Activated naive CD4-positive, alpha-beta T cell treated with Interleukin-2 at 50 U/mL for 16 hours (primary cell): Measurements from ENCODE around the gene ARHGEF37.
"Not testable (repeated sequence)": the region's sequence is repeated elsewhere in the genome, so short reads cannot be mapped to it uniquely, and the experiment has no call there.

Experiments
- DNase-seq: peaks from one replicate; pipeline ENCODE4 v3.0.0-alpha.2; 2020

The ARHGEF37 gene, protein sequence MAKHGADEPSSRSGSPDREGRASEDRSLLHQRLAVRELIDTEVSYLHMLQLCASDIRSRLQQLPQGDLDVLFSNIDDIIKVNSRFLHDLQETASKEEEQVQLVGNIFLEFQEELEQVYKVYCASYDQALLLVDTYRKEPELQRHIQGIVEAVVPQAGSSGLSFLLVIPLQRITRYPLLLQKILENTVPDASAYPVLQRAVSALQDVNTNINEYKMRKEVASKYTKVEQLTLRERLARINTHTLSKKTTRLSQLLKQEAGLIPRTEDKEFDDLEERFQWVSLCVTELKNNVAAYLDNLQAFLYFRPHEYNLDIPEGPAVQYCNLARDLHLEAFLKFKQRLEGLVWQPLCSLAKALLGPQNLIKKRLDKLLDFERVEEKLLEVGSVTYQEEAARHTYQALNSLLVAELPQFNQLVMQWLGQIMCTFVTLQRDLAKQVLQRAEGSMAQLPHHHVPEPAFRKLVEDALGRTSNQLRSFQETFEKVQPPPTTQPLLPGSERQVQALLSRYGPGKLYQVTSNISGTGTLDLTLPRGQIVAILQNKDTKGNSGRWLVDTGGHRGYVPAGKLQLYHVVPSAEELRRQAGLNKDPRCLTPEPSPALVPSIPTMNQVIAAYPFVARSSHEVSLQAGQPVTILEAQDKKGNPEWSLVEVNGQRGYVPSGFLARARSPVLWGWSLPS

DNA sequence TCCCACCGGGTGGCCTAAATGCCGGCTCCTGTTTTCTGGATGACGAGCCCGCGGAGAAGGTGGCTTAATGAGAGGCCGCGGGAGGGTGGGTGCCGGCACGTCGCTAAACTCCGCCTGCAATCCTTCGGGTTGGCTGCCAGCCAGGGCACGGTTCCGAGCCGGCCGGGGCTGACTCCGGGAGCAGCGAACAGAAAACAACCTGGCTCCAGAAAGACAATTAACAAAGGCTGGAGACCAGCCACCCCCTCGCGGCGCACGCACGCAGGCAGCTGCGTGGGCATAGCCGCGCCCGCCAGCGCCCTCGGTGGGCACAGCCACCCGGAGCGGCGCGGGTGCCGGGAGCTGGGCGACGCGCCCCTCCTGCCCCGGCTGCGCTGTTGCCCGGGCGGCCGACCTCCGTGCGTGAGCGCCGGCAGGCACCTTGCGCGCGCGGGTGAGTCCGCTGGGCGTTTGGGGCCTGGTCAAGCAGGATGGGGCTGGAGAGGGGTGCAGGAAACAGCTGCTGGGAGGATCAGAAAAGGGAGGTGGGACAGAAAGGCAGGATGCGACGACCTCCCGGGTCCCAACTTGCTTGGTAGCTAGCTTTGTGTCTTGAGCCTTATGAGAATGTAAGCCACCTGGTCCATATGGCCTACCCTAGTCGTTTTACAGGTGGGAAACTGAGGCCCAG, at the start of gene ARHGEF37:
TSS of gene ARHGEF37 (plus strand) at position 307 of the 670 bp plus-strand sequence. CDS start 16,272 bp downstream, outside the sequence.
- DNase-seq: peak; percentile 48

DNA sequence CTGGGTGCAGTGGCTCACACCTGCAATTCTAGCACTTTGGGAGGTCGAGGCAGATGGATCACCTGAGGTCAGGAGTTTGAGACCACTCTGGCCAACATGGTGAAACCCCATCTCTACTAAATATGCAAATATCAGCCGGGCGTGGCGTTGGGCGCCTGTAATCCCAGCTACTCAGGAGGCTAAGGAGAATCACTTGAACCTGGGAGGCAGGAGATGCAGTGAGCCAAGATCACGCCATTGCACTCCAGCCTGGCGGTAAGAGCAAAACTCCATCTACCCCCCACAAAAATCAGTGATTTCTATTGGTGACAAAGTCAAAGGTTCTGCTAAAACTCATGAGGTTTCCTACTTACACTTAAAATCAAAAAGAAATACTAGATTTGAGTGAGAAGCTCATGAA, 48.9 kb upstream of the ARHGEF37 start:
- DNase-seq: no peak

GRCh38 chr5:149535787-149536186, 45.5 kb upstream of the ARHGEF37 start:
- DNase-seq: not testable (repeated sequence)

DNA sequence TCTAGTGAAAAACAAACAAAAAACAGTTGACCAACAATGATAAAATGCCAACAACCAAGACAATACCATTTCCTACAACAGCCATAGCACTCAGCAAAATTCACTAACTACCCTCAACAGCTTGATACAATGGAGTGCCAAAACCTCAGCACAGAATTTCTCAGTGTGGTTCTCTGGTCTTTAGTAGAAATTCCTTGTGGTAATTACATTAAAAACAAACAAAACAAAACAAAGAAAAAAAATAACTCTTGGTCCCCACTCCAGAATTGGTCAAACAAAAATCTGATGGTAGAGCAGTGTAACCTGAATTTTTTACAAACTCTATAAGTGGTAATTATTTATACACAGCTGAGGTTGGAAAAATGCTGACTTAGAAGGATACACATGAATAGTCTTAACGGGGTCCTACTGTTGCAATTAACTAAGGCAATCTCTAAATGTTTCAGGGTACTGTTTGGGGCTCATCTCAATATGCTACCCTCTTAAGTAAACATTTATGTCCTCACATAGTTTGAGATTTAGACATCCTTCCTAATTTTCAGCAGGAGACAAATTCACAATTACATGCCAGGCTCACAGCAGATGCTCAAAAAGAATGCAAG, 43.8 kb upstream of the ARHGEF37 start:
- no peak for DNase-seq

DNA sequence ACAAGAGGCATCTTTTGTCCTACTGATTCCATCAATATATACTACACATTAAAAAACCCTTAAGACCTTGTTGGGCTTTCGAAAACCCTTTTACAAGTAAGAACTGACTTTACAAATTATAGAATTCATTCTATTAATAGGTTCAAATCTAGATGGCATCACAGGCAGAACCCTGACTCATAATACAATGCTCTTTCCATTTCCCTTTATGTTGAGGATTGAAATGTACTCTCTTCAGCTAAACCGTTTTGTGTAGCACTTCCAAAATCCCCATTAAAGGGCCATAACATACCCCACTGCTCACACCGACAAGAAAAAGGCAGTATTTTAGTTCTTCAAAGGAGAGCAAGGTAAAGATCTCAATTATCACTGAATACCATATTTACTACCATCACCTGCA, 41.2 kb upstream of the ARHGEF37 start:
- DNase-seq: no peak

- no peak for DNase-seq
These were observed 39.4 kb upstream of the ARHGEF37 start for GRCh38 chr5:149541893-149542292.

- no peak for DNase-seq
These were observed 37.8 kb upstream of the ARHGEF37 start for GRCh38 chr5:149543361-149544027.

DNA sequence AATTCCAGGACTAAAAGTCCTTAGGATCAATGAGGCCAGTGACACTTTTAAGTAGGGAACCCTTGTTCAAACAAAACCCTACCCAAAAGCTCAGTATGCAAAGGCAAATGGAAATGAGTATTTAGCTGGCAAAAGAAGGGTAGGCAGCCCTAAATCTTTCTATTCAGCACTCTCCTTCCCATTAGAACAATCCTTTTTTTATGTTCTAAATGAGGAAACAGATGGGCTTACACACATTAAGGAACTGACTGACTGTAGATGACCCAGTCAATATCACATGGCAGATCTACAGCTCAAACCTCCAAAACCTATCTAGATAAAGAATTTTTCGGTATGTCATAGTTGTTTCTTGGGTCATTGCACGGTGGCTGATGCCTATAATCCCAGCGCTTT, 37.3 kb upstream of the ARHGEF37 start:
- DNase-seq: no peak

DNA sequence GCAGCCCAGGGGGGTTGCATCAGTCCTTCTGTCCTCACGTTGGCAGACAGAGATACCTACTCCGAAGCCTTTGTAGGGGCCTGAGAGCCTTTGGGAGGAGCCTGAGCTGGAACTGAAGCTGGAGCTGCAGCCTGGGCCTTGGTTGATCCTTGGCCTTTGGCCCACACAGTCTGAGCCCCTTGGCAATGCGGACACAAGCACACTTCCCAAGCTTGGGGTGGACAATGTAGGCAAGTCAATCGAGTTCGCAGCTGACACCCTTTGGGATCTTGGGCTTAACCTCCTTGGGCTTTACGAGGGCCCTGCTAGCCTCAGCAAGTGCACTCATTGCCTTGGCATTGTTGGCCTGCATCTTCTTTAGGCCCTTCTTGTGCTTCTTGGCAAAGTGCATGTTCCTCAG, 36.0 kb upstream of the ARHGEF37 start:
- DNase-seq: no peak

- DNase-seq: no peak
These were observed 34.3 kb upstream of the ARHGEF37 start for GRCh38 chr5:149546974-149547373.

- DNase-seq: peak; percentile 46
These were observed 31.6 kb upstream of the ARHGEF37 start for GRCh38 chr5:149549461-149550267.

GRCh38 chr5:149550268-149550583, 31.1 kb upstream of the ARHGEF37 start:
- DNase-seq: no peak

- peak; percentile 32 for DNase-seq
These were observed 30.6 kb upstream of the ARHGEF37 start for GRCh38 chr5:149550594-149551226.

DNA sequence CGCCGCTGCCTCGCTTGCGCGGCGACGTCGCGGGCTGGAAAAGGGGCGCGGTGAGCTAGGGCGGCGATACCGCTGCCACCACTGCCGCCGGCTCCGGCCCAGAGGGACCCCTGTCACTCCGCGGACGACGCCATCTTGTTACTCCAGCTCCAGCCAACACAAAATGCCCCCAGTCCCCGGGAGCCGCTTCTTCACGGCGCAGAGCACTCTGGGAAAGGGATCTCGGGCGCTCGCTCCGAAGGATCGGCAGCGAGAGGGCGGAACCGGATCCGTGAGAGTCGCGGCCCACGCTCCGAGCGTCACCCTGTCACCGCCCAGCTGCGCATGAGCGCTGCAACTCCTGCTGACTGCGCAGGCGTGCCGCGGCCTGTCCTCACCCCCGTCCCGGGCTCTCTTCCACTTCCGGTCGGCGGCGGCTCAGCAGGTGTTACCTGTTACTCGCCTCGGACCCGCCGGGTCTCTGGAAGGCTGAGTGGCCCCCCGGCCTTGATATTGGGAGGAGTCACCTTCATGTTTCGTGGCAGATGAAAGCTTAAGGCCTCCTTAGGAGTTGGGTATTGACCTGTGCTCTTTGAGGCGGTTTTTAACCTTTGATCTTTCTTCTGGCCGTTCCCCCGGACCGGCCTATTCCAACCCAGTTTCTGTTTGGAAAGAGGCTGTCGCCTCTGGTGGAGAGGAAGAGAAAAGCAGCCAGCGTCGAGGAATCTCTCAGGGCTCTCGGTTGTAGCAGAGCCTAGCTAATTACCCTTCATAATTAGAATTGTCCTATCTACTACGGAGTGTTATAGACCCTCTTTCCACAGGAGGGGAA, 29.9 kb upstream of the ARHGEF37 start, which contains the start of gene CSNK1A1:
TSS of gene CSNK1A1 (minus strand) at position 213 of the 811 bp plus-strand sequence. CDS start 475 bp downstream, outside the sequence.
- peak; percentile 100 for DNase-seq

DNA sequence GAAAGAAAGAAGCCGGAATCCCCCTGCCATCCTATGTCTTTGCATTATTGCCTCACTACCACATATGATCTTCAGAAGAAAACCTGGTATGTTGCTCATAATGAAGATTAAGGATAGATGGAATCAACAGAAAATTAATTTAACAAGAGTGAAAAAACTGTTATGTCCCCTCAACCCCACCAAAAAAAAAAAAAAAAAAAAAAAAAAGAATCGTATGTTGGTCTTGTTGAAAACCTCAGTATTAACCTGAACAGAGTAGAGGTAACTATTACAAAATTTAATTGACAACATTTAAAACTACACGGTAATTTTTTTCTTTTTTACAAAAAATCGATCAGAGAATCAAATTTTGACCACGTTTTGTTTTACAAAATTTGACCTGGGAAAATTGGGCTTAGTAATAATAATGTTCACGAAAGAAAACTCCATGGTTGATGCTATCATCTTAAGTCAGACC, 29.2 kb upstream of the ARHGEF37 start:
- no peak for DNase-seq

DNA sequence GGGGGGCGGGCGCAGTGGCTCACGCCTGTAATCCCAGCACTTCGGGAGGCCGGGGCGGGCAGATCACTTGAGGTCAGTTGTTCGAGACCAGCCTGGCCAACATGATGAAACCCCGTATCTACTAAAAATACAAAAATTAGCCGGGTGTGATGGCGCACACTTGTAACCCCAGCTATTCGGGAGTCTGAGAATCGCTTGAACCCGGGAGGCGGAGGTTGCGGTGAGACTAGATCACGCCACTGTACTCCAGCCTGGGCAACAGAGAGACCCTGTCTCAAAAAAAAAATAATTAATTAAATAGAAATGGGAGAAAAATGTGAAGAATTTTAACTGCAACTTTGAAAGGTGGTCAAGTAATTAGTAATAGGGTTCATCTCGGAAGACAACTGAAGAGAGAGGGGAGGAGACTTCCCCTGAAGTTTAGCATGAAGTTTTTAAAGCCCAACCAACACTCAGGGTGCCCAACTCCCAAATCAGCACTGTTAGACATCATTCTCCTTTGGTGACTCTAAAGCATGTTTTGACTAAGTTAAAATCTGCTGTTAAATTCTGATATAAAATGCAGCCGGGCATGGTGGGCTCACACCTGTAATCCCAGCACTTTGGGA, 28.6 kb upstream of the ARHGEF37 start:
- DNase-seq: no peak

GRCh38 chr5:149559706-149560105, 21.6 kb upstream of the ARHGEF37 start:
- no peak for DNase-seq

DNA sequence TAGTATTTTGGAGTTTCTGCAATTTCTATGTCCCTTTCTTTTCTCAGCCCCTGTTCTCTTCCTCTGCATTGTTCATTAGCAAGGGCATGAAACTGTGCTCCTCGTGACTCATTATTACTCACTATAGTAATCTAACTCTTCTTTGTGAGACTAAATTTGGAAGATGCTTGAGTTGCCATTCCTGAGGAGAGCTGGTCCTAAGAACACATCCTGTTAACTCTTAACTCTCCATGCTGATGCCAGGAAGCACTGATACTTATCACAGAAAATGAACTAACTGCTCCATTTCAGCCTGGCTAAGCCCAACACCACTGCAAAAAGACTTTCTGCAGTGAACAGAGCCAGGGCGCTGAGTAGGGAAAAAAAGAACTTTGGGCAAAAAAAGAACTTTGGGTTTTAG, 19.4 kb upstream of the ARHGEF37 start:
- no peak for DNase-seq

DNA sequence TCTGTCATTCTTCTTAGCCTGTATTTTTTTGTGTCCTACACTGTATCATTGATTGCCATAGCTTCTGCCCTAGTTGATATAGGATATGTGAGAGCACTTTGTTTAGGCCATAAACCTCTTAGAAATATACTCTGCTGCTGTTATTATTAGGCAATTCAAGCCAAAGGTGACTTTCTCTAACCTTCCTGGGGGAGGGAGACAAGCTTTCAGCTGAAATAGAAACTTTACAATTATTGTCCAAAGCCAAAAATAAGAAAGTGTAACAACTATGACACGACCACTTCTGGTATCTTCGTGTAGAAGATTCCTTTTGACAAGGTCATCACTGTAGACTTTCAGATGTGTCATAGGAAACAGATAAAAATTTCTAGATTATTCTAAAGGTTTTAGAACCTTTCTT, 17.8 kb upstream of the ARHGEF37 start:
- no peak for DNase-seq
